Mesenchymal stem cell (in vitro differentiated cells and primary cell): Measurements from ENCODE around the gene MAPK8.
A peak's percentile ranks its signal among the peaks of the same experiment; 100 is the strongest.

Experiments
- DNase-seq: peaks from one replicate; pipeline ENCODE4 v3.0.0-alpha.2; 2013
- H2AFZ ChIP-seq: one replicate; pipeline ENCODE4 v1.6.1; 2013; ENCODE audit warnings: low read depth, mild to moderate bottlenecking, control low read depth, inconsistent platforms, low read length, moderate library complexity
- H2AK5ac ChIP-seq: 2 replicates; pipeline ENCODE4 v1.6.1; 2013; ENCODE audit warnings: low read length, moderate library complexity, mild to moderate bottlenecking, inconsistent platforms; ENCODE audit not compliant: severe bottlenecking
- H2BK120ac ChIP-seq: one replicate; pipeline ENCODE4 v1.6.1; 2013; ENCODE audit warnings: low read depth, mild to moderate bottlenecking, inconsistent platforms, low read length, moderate library complexity
- H2BK12ac ChIP-seq, 2 experiments: one replicate each; pipeline ENCODE4 v1.6.1; 2013; ENCODE audit warnings: inconsistent platforms in 2 of 2, low read length in 2 of 2, mild to moderate bottlenecking in 2 of 2, moderate library complexity in 2 of 2, control low read depth in 1 of 2
- H2BK15ac ChIP-seq: one replicate; pipeline ENCODE4 v1.6.1; 2013; ENCODE audit warnings: mild to moderate bottlenecking, low read depth, inconsistent platforms; ENCODE audit not compliant: poor library complexity, severe bottlenecking
- H2BK5ac ChIP-seq: 2 replicates; pipeline ENCODE4 v1.6.1; 2013; ENCODE audit warnings: low read depth, mild to moderate bottlenecking, low read length, control low read depth, inconsistent platforms; ENCODE audit not compliant: poor library complexity, severe bottlenecking
- H3K14ac ChIP-seq, 2 experiments: one replicate each; pipeline ENCODE4 v1.6.1; 2013; ENCODE audit warnings: inconsistent platforms in 2 of 2, low read length in 2 of 2, control low read depth in 1 of 2, mild to moderate bottlenecking in 1 of 2, moderate library complexity in 1 of 2
- H3K18ac ChIP-seq, 2 experiments: one replicate each; pipeline ENCODE4 v1.6.1; 2013; ENCODE audit warnings: inconsistent platforms in 2 of 2, low read length in 2 of 2, control low read depth in 1 of 2, low read depth in 1 of 2, mild to moderate bottlenecking in 1 of 2
- H3K23ac ChIP-seq, 2 experiments: one replicate each; pipeline ENCODE4 v1.6.1; 2013; ENCODE audit warnings: inconsistent platforms in 2 of 2, low read length in 2 of 2, mild to moderate bottlenecking in 2 of 2, moderate library complexity in 2 of 2, control low read depth in 1 of 2
- H3K27ac ChIP-seq: 2 replicates; pipeline ENCODE4 v1.5.1; 2013; ENCODE audit warnings: mild to moderate bottlenecking, moderate library complexity, low read length, control low read depth, inconsistent platforms; ENCODE audit not compliant: poor library complexity, severe bottlenecking
- H3K27me3 ChIP-seq, 2 experiments: 2 replicates each; pipeline versions ENCODE4 v1.6.1 to v1.7.0; 2013; ENCODE audit warnings: low read length in 2 of 2, mild to moderate bottlenecking in 2 of 2, moderate library complexity in 2 of 2, control low read depth in 1 of 2, inconsistent platforms in 1 of 2; ENCODE audit not compliant: control insufficient read depth in 1 of 2, insufficient read depth in 1 of 2
- H3K36me3 ChIP-seq, 2 experiments: 2 replicates each; pipeline versions ENCODE4 v1.6.1 to v1.7.0; 2013; ENCODE audit warnings: low read length in 2 of 2, control low read depth in 1 of 2, inconsistent platforms in 1 of 2, low read depth in 1 of 2, mild to moderate bottlenecking in 1 of 2; ENCODE audit not compliant: insufficient read depth in 2 of 2, control insufficient read depth in 1 of 2
- H3K4ac ChIP-seq, 2 experiments: one replicate each; pipeline ENCODE4 v1.6.1; 2013; ENCODE audit warnings: inconsistent platforms in 2 of 2, low read length in 2 of 2, mild to moderate bottlenecking in 2 of 2, moderate library complexity in 2 of 2, control low read depth in 1 of 2, low read depth in 1 of 2
- H3K4me1 ChIP-seq: 2 replicates; pipeline ENCODE4 v1.6.1; 2013; ENCODE audit warnings: low read depth, low read length, control low read depth; ENCODE audit not compliant: control insufficient read depth, insufficient read depth
- H3K4me2 ChIP-seq: 2 replicates; pipeline ENCODE4 v1.6.1; 2013; ENCODE audit warnings: low read length, mild to moderate bottlenecking, inconsistent platforms; ENCODE audit not compliant: poor library complexity, severe bottlenecking
- H3K4me3 ChIP-seq, 2 experiments: 2 replicates each; pipeline versions ENCODE4 v1.5.1 to v1.7.0; 2013; ENCODE audit warnings: low read length in 2 of 2, mild to moderate bottlenecking in 2 of 2, control low read depth in 1 of 2, low read depth in 1 of 2; ENCODE audit not compliant: insufficient read depth in 1 of 2
- H3K79me1 ChIP-seq: replicated peaks from 2 replicates; pipeline ENCODE4 v1.6.1; 2013; ENCODE audit warnings: mild to moderate bottlenecking, control low read depth, low read length, inconsistent platforms; ENCODE audit not compliant: poor library complexity, severe bottlenecking
- H3K9ac ChIP-seq: 2 replicates; pipeline ENCODE4 v1.7.0; 2013; ENCODE audit warnings: mild to moderate bottlenecking, low read length, moderate library complexity
- H3K9me3 ChIP-seq: 2 replicates; pipeline ENCODE4 v1.7.0; 2013; ENCODE audit warnings: mild to moderate bottlenecking, low read length; ENCODE audit not compliant: control insufficient read depth
- H4K8ac ChIP-seq: one replicate; pipeline ENCODE4 v1.6.1; 2013; ENCODE audit warnings: inconsistent platforms, mild to moderate bottlenecking, low read length, moderate library complexity
- H4K91ac ChIP-seq: one replicate; pipeline ENCODE4 v1.6.1; 2013; ENCODE audit warnings: mild to moderate bottlenecking, low read length, inconsistent platforms
- WGBS: methylation state at CpG from one replicate; pipeline ENCODE4 v1.1.7; 2013; ENCODE audit warnings: mixed read lengths; 5-methylcytosine and 5-hydroxymethylcytosine counted together

MAPK8 gene

DNA sequence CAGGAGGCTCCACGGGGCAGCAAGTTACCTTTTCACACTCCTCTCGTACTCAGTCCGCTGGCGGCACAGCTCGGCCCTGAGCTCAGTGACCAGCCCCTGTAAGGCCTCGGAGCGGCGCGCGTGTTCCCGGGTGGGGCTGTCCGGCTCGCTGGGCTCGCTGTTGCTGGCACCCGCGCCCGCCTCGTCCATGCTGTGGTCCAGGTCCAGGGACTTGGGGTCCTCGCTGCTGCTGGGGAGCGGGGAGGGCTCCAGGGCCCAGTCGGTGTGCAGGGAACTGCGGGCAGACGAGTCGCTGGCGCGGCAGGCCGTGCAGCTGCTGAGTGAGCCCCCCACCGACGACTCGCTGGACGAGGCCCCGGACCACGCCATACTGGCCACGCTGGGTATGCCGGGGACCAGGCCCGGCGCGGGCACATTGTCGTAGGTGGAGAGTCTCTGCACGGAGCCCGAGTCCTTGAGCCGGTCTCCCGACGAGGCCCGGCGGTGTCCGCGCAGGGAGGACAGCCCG is 143.8 kb downstream of the MAPK8 start:
- H3K9me3 ChIP-seq: no peaks in the 10 kb centered on the region
- no peak overlapping the region for H3K23ac ChIP-seq
- H3K9ac ChIP-seq: no peak overlapping the region
- no peak overlapping the region for H3K18ac ChIP-seq
- H3K27ac ChIP-seq: no peak overlapping the region
- no peaks in the 10 kb centered on the region for H3K27me3 ChIP-seq
- H3K14ac ChIP-seq: no peak overlapping the region
- H2BK12ac ChIP-seq: no peak overlapping the region
- no peak overlapping the region for H4K91ac ChIP-seq
- no peak overlapping the region for H2BK120ac ChIP-seq
- no peak overlapping the region for H3K4ac ChIP-seq
- WGBS: 98% methylated on average over 49 of the region's 49 CpGs
- peaks cover 2% of the 10 kb centered on the region for H3K79me1 ChIP-seq
- H4K8ac ChIP-seq: no peak overlapping the region
- H2BK5ac ChIP-seq: no peak overlapping the region
- peaks cover 54 to 93% of the 10 kb centered on the region in 2 experiments for H3K36me3 ChIP-seq
- H2AK5ac ChIP-seq: no peak overlapping the region
- DNase-seq: no peak
- no peak overlapping the region for H2AFZ ChIP-seq
- H3K4me3 ChIP-seq: peak overlapping the region in 1 of 2 experiments; percentile 8
- no peak overlapping the region for H3K4me2 ChIP-seq
- no peak overlapping the region for H2BK15ac ChIP-seq
- peaks cover 12% of the 10 kb centered on the region for H3K4me1 ChIP-seq

GRCh38 chr10:48450741-48451466 is 144.4 kb downstream of the MAPK8 start:
- H2AFZ ChIP-seq: no peak overlapping the region
- H3K14ac ChIP-seq: no peak overlapping the region
- no peak overlapping the region for H2BK15ac ChIP-seq
- H2BK120ac ChIP-seq: no peak overlapping the region
- no peaks in the 10 kb centered on the region for H3K9me3 ChIP-seq
- H3K23ac ChIP-seq: no peak overlapping the region
- H4K91ac ChIP-seq: no peak overlapping the region
- H3K18ac ChIP-seq: no peak overlapping the region
- no peak overlapping the region for H3K9ac ChIP-seq
- H3K4me1 ChIP-seq: peaks cover 10% of the 10 kb centered on the region
- peak overlapping the region in 1 of 2 experiments; percentile 5 for H3K4me3 ChIP-seq
- H2BK12ac ChIP-seq: no peak overlapping the region
- 98% methylated on average over 41 of the region's 43 CpGs for WGBS
- H3K36me3 ChIP-seq: peaks cover 53 to 92% of the 10 kb centered on the region in 2 experiments
- H3K79me1 ChIP-seq: peaks cover 2% of the 10 kb centered on the region
- no peak for DNase-seq
- no peak overlapping the region for H2AK5ac ChIP-seq
- H3K27me3 ChIP-seq: no peaks in the 10 kb centered on the region
- no peak overlapping the region for H3K4me2 ChIP-seq
- no peak overlapping the region for H3K4ac ChIP-seq
- H2BK5ac ChIP-seq: no peak overlapping the region
- no peak overlapping the region for H3K27ac ChIP-seq
- H4K8ac ChIP-seq: no peak overlapping the region

DNA sequence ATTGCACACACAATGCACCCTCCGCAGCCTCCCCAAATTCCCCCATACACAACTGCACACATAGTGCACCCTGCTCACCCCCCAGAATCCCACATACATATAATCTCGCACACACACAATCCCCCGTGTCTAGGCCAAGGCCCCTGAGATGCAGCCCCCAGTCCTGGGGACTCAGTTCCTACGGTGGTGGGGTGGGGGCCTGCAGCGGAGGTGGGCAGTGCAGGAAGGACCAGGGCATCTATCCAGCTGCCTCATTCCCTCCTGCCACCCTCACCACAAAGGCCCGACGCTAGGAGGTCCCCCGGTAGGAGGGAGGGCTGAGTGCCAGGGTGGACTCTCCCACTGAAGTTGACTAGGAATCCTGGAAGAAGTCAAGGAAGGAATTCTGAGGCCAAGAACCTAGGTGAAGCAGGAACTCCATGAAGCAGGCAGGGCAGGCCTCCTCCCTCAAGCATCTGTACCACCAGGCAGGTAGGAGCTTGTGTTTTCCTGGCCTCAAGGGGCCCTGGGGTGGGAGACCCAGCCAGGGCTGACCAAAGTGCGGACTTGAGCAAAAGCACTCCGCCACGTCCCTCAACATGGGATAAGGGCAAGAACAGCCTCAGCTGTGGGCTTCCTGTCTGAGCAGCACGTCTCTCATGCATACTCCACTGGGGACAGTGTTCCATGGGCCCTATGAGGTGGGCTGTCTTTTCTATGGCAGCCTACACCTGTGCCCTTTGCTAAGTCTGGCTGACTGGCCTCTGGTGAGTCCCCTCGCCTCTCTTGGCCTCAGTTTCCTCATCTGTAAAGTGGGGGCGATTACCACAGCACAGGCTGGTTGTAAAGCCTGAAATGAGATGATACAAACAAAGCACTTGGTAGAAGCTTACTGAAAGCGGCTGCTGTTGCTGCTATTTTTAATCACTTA is 145.7 kb downstream of the MAPK8 start:
- Histone ChIP-seq H3K4ac (no peak overlapping the region), H3K4me3 (no peak overlapping the region), H3K27ac (no peak overlapping the region), H3K36me3 (peaks cover 45 to 80% of the 10 kb centered on the region in 2 experiments), H3K4me2 (no peak overlapping the region), H3K23ac (no peak overlapping the region), H2AFZ (no peak overlapping the region), H2AK5ac (no peak overlapping the region), H4K91ac (no peak overlapping the region), H2BK5ac (no peak overlapping the region), H3K4me1 (peaks cover 21% of the 10 kb centered on the region), H2BK12ac (no peak overlapping the region), H3K18ac (no peak overlapping the region), H2BK15ac (no peak overlapping the region), H3K27me3 (no peaks in the 10 kb centered on the region), H3K14ac (no peak overlapping the region), H4K8ac (no peak overlapping the region), H2BK120ac (no peak overlapping the region), H3K9me3 (no peaks in the 10 kb centered on the region), H3K9ac (no peak overlapping the region), H3K79me1 (peaks cover 3% of the 10 kb centered on the region)
- no peak for DNase-seq
- 98% methylated on average over 11 of the region's 15 CpGs for WGBS

- Histone ChIP-seq H2BK15ac (no peak overlapping the region), H2AFZ (no peak overlapping the region), H3K79me1 (peaks cover 3% of the 10 kb centered on the region), H3K9me3 (no peaks in the 10 kb centered on the region), H3K36me3 (peaks cover 45 to 74% of the 10 kb centered on the region in 2 experiments), H4K8ac (no peak overlapping the region), H3K4me3 (no peak overlapping the region), H2BK12ac (no peak overlapping the region), H3K18ac (no peak overlapping the region), H3K14ac (no peak overlapping the region), H3K4me1 (peaks cover 24% of the 10 kb centered on the region), H3K9ac (no peak overlapping the region), H3K4ac (no peak overlapping the region), H4K91ac (no peak overlapping the region), H3K4me2 (no peak overlapping the region), H3K23ac (no peak overlapping the region), H3K27ac (no peak overlapping the region), H2BK120ac (no peak overlapping the region), H2BK5ac (no peak overlapping the region), H2AK5ac (no peak overlapping the region), H3K27me3 (no peaks in the 10 kb centered on the region)
- WGBS: 99% methylated on average over 6 of the region's 6 CpGs
- no peak for DNase-seq
Observed at GRCh38 chr10:48452879-48453412, 146.5 kb downstream of the MAPK8 start.
